Liver (tissue), 9 donors: ENCODE data around the gene LHX6. TPM values are rescaled to one million over a fixed set of nuclear protein-coding genes. Genes with fewer than 3 reads are reported as not detected.

Experiments
- DNase-seq: peaks from one replicate; pipeline ENCODE4 v3.0.0-alpha.2; 2017; ENCODE audit warnings: low spot score
- H3K27ac ChIP-seq, 2 donors: one replicate each; pipeline ENCODE4 v1.7.0; 2013; ENCODE audit warnings: inconsistent platforms in 2 of 2, low read length in 2 of 2, control low read depth in 1 of 2, low read depth in 1 of 2, mild to moderate bottlenecking in 1 of 2
- H3K27me3 ChIP-seq, 4 donors: one replicate each; pipeline versions ENCODE4 v1.6.1 to v1.7.0; 2013; ENCODE audit warnings: low read length in 3 of 4, inconsistent platforms in 1 of 4, mild to moderate bottlenecking in 1 of 4, moderate library complexity in 1 of 4; ENCODE audit not compliant: control insufficient read depth in 4 of 4, insufficient read depth in 4 of 4
- H3K36me3 ChIP-seq, 4 donors: one replicate each; pipeline versions ENCODE4 v1.6.1 to v1.7.0; 2013; ENCODE audit warnings: low read length in 3 of 4, mild to moderate bottlenecking in 3 of 4, low read depth in 1 of 4, moderate library complexity in 1 of 4; ENCODE audit not compliant: control insufficient read depth in 4 of 4, insufficient read depth in 3 of 4
- H3K4me1 ChIP-seq, 4 donors: one replicate each; pipeline versions ENCODE4 v1.6.1 to v1.7.0; 2013; ENCODE audit warnings: low read length in 3 of 4, mild to moderate bottlenecking in 3 of 4, moderate library complexity in 1 of 4; ENCODE audit not compliant: control insufficient read depth in 4 of 4, insufficient read depth in 4 of 4
- H3K4me3 ChIP-seq, 3 donors: one replicate each; pipeline versions ENCODE4 v1.6.1 to v1.7.0; 2013; ENCODE audit warnings: low read length in 3 of 3, control low read depth in 1 of 3, low read depth in 1 of 3, mild to moderate bottlenecking in 1 of 3
- H3K9ac ChIP-seq, 2 donors: one replicate each; pipeline ENCODE4 v1.7.0; 2013; ENCODE audit warnings: low read length in 2 of 2, mild to moderate bottlenecking in 2 of 2, moderate library complexity in 2 of 2, control low read depth in 1 of 2, low read depth in 1 of 2
- H3K9me3 ChIP-seq, 4 donors: one replicate each; pipeline versions ENCODE4 v1.6.1 to v1.7.0; 2013; ENCODE audit warnings: low read length in 3 of 4; ENCODE audit not compliant: control insufficient read depth in 4 of 4
- ATF3 ChIP-seq: IDR thresholded peaks from 2 replicates; pipeline ENCODE4 v1.6.1; 2016; ENCODE audit warnings: antibody characterized with exemption
- EGR1 ChIP-seq, 2 donors: IDR thresholded peaks; 2 replicates each; pipeline ENCODE4 v1.6.1; 2016 to 2018; ENCODE audit warnings: antibody characterized with exemption in 2 of 2, low read depth in 2 of 2
- FOXA1 ChIP-seq: IDR thresholded peaks from 2 replicates; pipeline ENCODE4 v1.6.1; 2016; ENCODE audit warnings: antibody characterized with exemption
- FOXA2 ChIP-seq: IDR thresholded peaks from 2 replicates; pipeline ENCODE4 v1.6.1; 2016; ENCODE audit warnings: antibody characterized with exemption
- GABPA ChIP-seq, 2 donors: IDR thresholded peaks in 1 of 2; conservative IDR thresholded peaks in 1 of 2; 2 replicates each; pipeline ENCODE4 v1.6.1; 2016; ENCODE audit warnings: antibody characterized with exemption in 2 of 2, mild to moderate bottlenecking in 1 of 2, moderate library complexity in 1 of 2
- HNF4A ChIP-seq, 2 donors: conservative IDR thresholded peaks; 2 replicates each; pipeline ENCODE4 v1.6.1; 2016; ENCODE audit warnings: antibody characterized with exemption in 2 of 2, mild to moderate bottlenecking in 2 of 2
- HNF4G ChIP-seq: IDR thresholded peaks from 2 replicates; pipeline ENCODE4 v1.6.1; 2016; ENCODE audit warnings: antibody characterized with exemption
- JUND ChIP-seq, 2 donors: IDR thresholded peaks; 2 replicates each; pipeline ENCODE4 v1.6.1; 2016; ENCODE audit warnings: antibody characterized with exemption in 2 of 2
- NR2F2 ChIP-seq: IDR thresholded peaks from 2 replicates; pipeline ENCODE4 v1.6.1; 2016; ENCODE audit warnings: antibody characterized with exemption
- RAD21 ChIP-seq, 2 donors: IDR thresholded peaks; 2 replicates each; pipeline ENCODE4 v1.6.1; 2016; ENCODE audit warnings: antibody characterized with exemption in 2 of 2, mild to moderate bottlenecking in 2 of 2
- RXRA ChIP-seq, 2 donors: IDR thresholded peaks; 2 replicates each; pipeline ENCODE4 v1.6.1; 2017 to 2018; ENCODE audit warnings: antibody characterized with exemption in 2 of 2, mild to moderate bottlenecking in 1 of 2
- SP1 ChIP-seq: IDR thresholded peaks from 2 replicates; pipeline ENCODE4 v1.6.1; 2018; ENCODE audit warnings: antibody characterized with exemption, mild to moderate bottlenecking
- TAF1 ChIP-seq: conservative IDR thresholded peaks from 2 replicates; pipeline ENCODE4 v1.6.1; 2016; ENCODE audit warnings: antibody characterized with exemption, mild to moderate bottlenecking
- YY1 ChIP-seq: IDR thresholded peaks from 2 replicates; pipeline ENCODE4 v1.6.1; 2016; ENCODE audit warnings: antibody characterized with exemption, mild to moderate bottlenecking
- ZBTB33 ChIP-seq: IDR thresholded peaks from 2 replicates; pipeline ENCODE4 v1.6.1; 2016; ENCODE audit warnings: antibody characterized with exemption
- WGBS: extraction: QIAGEN DNeasy Blood & Tissue Kit; methylation state at CpG from one replicate; pipeline ENCODE4 v1.1.7; 2013; 5-methylcytosine and 5-hydroxymethylcytosine counted together
- polyA plus RNA-seq, 2 donors: library from polyadenylated mRNA; stranded (reverse) in 1 of 2; unstranded in 1 of 2; fragments of 200-250 nt in 1 of 2; fragments of >200 nt in 1 of 2; fragmentation: Nextera tagmentation in 1 of 2; extraction: Ambion mirVana in 1 of 2; gene quantifications; one replicate each; pipeline versions ENCODE4 v1.2.1 to v1.2.3, GENCODE V29; 2013 to 2015
- total RNA-seq, 2 donors: library from RNA; depleted of rRNA; stranded (reverse); fragments of >200 nt; gene quantifications; one replicate each; pipeline ENCODE4 v1.2.3, GENCODE V29; 2014
- TF ChIP-seq, protein P1 (sequence below): IDR thresholded peaks from 2 replicates; pipeline ENCODE4 v1.6.1; 2016; ENCODE audit warnings: antibody characterized with exemption
- TF ChIP-seq, protein P2 (sequence below): IDR thresholded peaks from 2 replicates; pipeline ENCODE4 v1.6.1; 2016; ENCODE audit warnings: antibody characterized with exemption, mild to moderate bottlenecking
- TF ChIP-seq, protein P3 (sequence below): fragments of 150-350 bp; IDR thresholded peaks from 2 replicates; pipeline ENCODE4 v1.5.1; 2017; ENCODE audit warnings: improper control_type of control experiment, low read depth, low read length; ENCODE audit not compliant: missing input control
- donor health status: healthy.
- donor health status: healthy.
- donor health status: healthy.
- donor health status: healthy.
- donor health status: healthy.

LHX6 gene
- total and polyA plus RNA-seq, 4 donors = 0.05 to 0.33 (median 0.18) TPM

DNA sequence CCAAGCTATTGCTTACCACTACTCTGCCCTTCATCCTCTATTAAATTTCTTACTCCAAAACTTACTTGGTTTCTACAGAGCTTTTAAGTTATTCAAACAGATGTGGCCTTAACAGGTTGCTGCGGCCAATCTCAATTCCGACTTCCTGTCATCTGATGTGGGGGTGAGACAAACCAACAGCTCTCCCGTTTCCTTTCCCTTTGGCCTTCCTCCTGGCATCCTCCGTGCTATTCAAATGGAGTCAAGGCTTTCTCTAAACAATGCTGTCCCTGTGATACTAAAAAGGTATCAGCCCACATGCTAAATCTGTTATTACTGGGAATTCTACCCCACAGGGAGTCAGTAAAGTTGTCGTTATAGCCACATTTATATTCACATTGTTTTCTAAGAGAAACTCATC, 24.0 kb upstream of the LHX6 start:
- DNase-seq = no peak
- peaks cover 4 to 33% (median 27%) of the 10 kb centered on the region in 4 donors for H3K36me3 ChIP-seq
- 75% methylated on average over 5 of the region's 5 CpGs for WGBS

DNA sequence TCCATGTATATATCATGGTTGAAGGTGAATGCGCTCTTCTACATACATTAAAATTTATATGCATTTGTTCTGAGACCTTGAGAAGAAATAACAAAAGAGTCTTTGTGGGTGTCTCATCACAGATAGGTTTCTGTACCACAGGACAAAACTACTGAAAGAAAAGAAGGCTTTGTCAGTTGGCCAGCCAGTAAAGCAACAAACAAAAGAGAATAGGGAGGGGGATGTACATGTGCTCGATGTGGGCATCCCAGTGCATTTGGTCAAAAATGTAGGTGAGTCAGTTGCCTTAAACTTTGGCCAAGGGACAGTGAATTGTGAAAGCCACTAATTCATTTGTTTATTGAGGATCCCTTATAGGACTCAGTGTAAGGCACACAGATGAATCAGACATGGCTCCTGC, 22.6 kb upstream of the LHX6 start:
- Histone ChIP-seq H3K27me3 (no peaks in the 10 kb centered on the region), H3K4me1 (no peaks in the 10 kb centered on the region), H3K27ac (no peak overlapping the region), H3K36me3 (peaks cover 4 to 45% (median 38%) of the 10 kb centered on the region in 4 donors), H3K9me3 (no peaks in the 10 kb centered on the region), H3K4me3 (no peak overlapping the region), H3K9ac (no peak overlapping the region)
- 98% methylated on average over 2 of the region's 2 CpGs for WGBS
- TF ChIP-seq TAF1 = no peak
- no peak for TF ChIP-seq NR2F2
- no peak for TF ChIP-seq GABPA (IDR thresholded peaks at IDR 0.05 in 1 of 2, conservative IDR thresholded peaks at IDR 0.05 in 1 of 2)
- no peak for TF ChIP-seq SP1
- TF ChIP-seq RAD21 (IDR thresholded peaks at IDR 0.05) = no peak
- TF ChIP-seq EGR1 (IDR thresholded peaks at IDR 0.05; ENCODE audit: low read depth in 2 of 2) = no peak
- DNase-seq = no peak

More for the DNA sequence above, 24.0 kb upstream of the LHX6 start:
- no peak for TF ChIP-seq RAD21 (IDR thresholded peaks at IDR 0.05)
- TF ChIP-seq GABPA (IDR thresholded peaks at IDR 0.05 in 1 of 2, conservative IDR thresholded peaks at IDR 0.05 in 1 of 2) = no peak
- TF ChIP-seq, protein P1, sequence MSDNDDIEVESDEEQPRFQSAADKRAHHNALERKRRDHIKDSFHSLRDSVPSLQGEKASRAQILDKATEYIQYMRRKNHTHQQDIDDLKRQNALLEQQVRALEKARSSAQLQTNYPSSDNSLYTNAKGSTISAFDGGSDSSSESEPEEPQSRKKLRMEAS = no peak
- TF ChIP-seq TAF1 = no peak
- no peak for TF ChIP-seq HNF4G
- no peak for TF ChIP-seq FOXA1
- Histone ChIP-seq H3K4me3 (no peak overlapping the region), H3K9ac (no peak overlapping the region), H3K27ac (no peak overlapping the region), H3K27me3 (no peaks in the 10 kb centered on the region), H3K4me1 (no peaks in the 10 kb centered on the region), H3K9me3 (no peaks in the 10 kb centered on the region)

- no peaks in the 10 kb centered on the region for H3K27me3 ChIP-seq
- no peak overlapping the region for H3K27ac ChIP-seq
- no peak overlapping the region for H3K9ac ChIP-seq
- 94% methylated on average over 5 of the region's 5 CpGs for WGBS
- TF ChIP-seq HNF4A (conservative IDR thresholded peaks at IDR 0.05) (no peak), YY1 (no peak), RAD21 (IDR thresholded peaks at IDR 0.05) (no peak), TAF1 (no peak), SP1 (no peak), JUND (IDR thresholded peaks at IDR 0.05) (no peak), HNF4G (no peak), FOXA1 (no peak), ATF3 (no peak), EGR1 (IDR thresholded peaks at IDR 0.05; ENCODE audit: low read depth in 2 of 2) (no peak), NR2F2 (no peak), FOXA2 (no peak), ZBTB33 (no peak), RXRA (IDR thresholded peaks at IDR 0.05) (no peak), GABPA (IDR thresholded peaks at IDR 0.05 in 1 of 2, conservative IDR thresholded peaks at IDR 0.05 in 1 of 2) (no peak)
- TF ChIP-seq, protein P2, sequence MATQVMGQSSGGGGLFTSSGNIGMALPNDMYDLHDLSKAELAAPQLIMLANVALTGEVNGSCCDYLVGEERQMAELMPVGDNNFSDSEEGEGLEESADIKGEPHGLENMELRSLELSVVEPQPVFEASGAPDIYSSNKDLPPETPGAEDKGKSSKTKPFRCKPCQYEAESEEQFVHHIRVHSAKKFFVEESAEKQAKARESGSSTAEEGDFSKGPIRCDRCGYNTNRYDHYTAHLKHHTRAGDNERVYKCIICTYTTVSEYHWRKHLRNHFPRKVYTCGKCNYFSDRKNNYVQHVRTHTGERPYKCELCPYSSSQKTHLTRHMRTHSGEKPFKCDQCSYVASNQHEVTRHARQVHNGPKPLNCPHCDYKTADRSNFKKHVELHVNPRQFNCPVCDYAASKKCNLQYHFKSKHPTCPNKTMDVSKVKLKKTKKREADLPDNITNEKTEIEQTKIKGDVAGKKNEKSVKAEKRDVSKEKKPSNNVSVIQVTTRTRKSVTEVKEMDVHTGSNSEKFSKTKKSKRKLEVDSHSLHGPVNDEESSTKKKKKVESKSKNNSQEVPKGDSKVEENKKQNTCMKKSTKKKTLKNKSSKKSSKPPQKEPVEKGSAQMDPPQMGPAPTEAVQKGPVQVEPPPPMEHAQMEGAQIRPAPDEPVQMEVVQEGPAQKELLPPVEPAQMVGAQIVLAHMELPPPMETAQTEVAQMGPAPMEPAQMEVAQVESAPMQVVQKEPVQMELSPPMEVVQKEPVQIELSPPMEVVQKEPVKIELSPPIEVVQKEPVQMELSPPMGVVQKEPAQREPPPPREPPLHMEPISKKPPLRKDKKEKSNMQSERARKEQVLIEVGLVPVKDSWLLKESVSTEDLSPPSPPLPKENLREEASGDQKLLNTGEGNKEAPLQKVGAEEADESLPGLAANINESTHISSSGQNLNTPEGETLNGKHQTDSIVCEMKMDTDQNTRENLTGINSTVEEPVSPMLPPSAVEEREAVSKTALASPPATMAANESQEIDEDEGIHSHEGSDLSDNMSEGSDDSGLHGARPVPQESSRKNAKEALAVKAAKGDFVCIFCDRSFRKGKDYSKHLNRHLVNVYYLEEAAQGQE = no peak
- TF ChIP-seq, protein P1 = no peak
- TF ChIP-seq, protein P3, sequence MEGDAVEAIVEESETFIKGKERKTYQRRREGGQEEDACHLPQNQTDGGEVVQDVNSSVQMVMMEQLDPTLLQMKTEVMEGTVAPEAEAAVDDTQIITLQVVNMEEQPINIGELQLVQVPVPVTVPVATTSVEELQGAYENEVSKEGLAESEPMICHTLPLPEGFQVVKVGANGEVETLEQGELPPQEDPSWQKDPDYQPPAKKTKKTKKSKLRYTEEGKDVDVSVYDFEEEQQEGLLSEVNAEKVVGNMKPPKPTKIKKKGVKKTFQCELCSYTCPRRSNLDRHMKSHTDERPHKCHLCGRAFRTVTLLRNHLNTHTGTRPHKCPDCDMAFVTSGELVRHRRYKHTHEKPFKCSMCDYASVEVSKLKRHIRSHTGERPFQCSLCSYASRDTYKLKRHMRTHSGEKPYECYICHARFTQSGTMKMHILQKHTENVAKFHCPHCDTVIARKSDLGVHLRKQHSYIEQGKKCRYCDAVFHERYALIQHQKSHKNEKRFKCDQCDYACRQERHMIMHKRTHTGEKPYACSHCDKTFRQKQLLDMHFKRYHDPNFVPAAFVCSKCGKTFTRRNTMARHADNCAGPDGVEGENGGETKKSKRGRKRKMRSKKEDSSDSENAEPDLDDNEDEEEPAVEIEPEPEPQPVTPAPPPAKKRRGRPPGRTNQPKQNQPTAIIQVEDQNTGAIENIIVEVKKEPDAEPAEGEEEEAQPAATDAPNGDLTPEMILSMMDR = no peak
- no peaks in the 10 kb centered on the region for H3K4me1 ChIP-seq
- H3K9me3 ChIP-seq = no peaks in the 10 kb centered on the region
- no peak for DNase-seq
- peaks cover 4 to 61% (median 59%) of the 10 kb centered on the region in 4 donors for H3K36me3 ChIP-seq
- H3K4me3 ChIP-seq = no peak overlapping the region
These were observed 19.7 kb upstream of the LHX6 start for GRCh38 chr9:122248448-122248865.
